SIG-M5 treated with dmso at 0.1 percent for 504 hours (cell line): ENCODE results near the gene PRLHR.

ENCODE experiments used
- DNase-seq: peaks from one replicate; lab custom pipeline; 2025; ENCODE audit not compliant: unreplicated experiment; lab: John Stamatoyannopoulos, UW

The PRLHR gene

GRCh38 chr10:118564114-118564513 lies 31.3 kb downstream of the PRLHR start:
- DNase-seq = no peak

GRCh38 chr10:118563373-118563890 lies 32.0 kb downstream of the PRLHR start:
- no peak for DNase-seq

- peak; percentile 35 for DNase-seq
Measured at GRCh38 chr10:118562851-118563250, 32.6 kb downstream of the PRLHR start.

GRCh38 chr10:118557946-118558345 lies 37.5 kb downstream of the PRLHR start:
- DNase-seq = no peak

GRCh38 chr10:118551535-118552100 lies 43.8 kb downstream of the PRLHR start:
- DNase-seq = peak; percentile 39

- DNase-seq = no peak
Measured at GRCh38 chr10:118547282-118547681, 48.2 kb downstream of the PRLHR start.

- DNase-seq = no peak
Measured at GRCh38 chr10:118546479-118546878, 49.0 kb downstream of the PRLHR start.

GRCh38 chr10:118545381-118545780 lies 50.1 kb downstream of the PRLHR start:
- DNase-seq = no peak

GRCh38 chr10:118544401-118544948 lies 51.0 kb downstream of the PRLHR start:
- DNase-seq = no peak

GRCh38 chr10:118543714-118544400 lies 51.6 kb downstream of the PRLHR start:
- peak; percentile 52 for DNase-seq

GRCh38 chr10:118542745-118543144 lies 52.7 kb downstream of the PRLHR start:
- DNase-seq = no peak

- DNase-seq = no peak
Measured at GRCh38 chr10:118542205-118542604, 53.2 kb downstream of the PRLHR start.

- no peak for DNase-seq
Measured at GRCh38 chr10:118541718-118542117, 53.7 kb downstream of the PRLHR start.
